Karpas-422 (cell line): ENCODE results near the gene PODN. TPM values are rescaled to one million over a fixed set of nuclear protein-coding genes. Genes with fewer than 3 reads are reported as not detected.

ENCODE experiments used
- DNase-seq: peaks from one replicate; pipeline ENCODE4 v3.0.0-alpha.2; 2015
- H2AFZ ChIP-seq: fragments of 200-600 bp; sonication (generic); 2 replicates; pipeline ENCODE4 v1.6.1; 2014; ENCODE audit warnings: antibody characterized with exemption, low read length, mixed read lengths
- H3K27ac ChIP-seq: fragments of 200-600 bp; sonication (generic); 2 replicates; pipeline ENCODE4 v1.5.1; 2014; ENCODE audit warnings: mild to moderate bottlenecking, low read length, moderate library complexity
- H3K27me3 ChIP-seq: fragments of 200-600 bp; sonication (generic); 2 replicates; pipeline ENCODE4 v1.6.1; 2014; ENCODE audit warnings: low read length, mixed read lengths
- H3K36me3 ChIP-seq: fragments of 200-600 bp; sonication (generic); 2 replicates; pipeline ENCODE4 v1.6.1; 2014; ENCODE audit warnings: low read length, mixed read lengths; ENCODE audit not compliant: insufficient read depth
- H3K4me1 ChIP-seq: fragments of 200-600 bp; sonication (generic); 2 replicates; pipeline ENCODE4 v1.6.1; 2014; ENCODE audit warnings: mild to moderate bottlenecking, low read length, mixed read lengths
- H3K4me2 ChIP-seq: fragments of 200-600 bp; sonication (generic); 2 replicates; pipeline ENCODE4 v1.6.1; 2014; ENCODE audit warnings: low read length, low read depth, mild to moderate bottlenecking; ENCODE audit not compliant: poor library complexity, severe bottlenecking
- H3K4me3 ChIP-seq: fragments of 200-600 bp; sonication (generic); 2 replicates; pipeline ENCODE4 v1.5.1; 2014; ENCODE audit warnings: mild to moderate bottlenecking, antibody characterized with exemption, low read length, mixed read lengths
- H3K79me2 ChIP-seq: fragments of 200-600 bp; sonication (generic); 2 replicates; pipeline ENCODE4 v1.6.1; 2014; ENCODE audit warnings: mild to moderate bottlenecking, low read length, mixed read lengths
- H3K9ac ChIP-seq: fragments of 200-600 bp; sonication (generic); 2 replicates; pipeline ENCODE4 v1.6.0; 2014; ENCODE audit warnings: low read length
- H3K9me2 ChIP-seq: fragments of 200-600 bp; sonication (generic), shearing (Covaris generic); replicated peaks from 2 replicates; pipeline ENCODE4 v1.6.0; 2014; ENCODE audit warnings: mild to moderate bottlenecking, low read length, moderate library complexity; ENCODE audit not compliant: insufficient read depth
- H3K9me3 ChIP-seq: fragments of 300-700, 200-600 bp; sonication (generic); 2 replicates; pipeline ENCODE4 v1.6.1; 2014; ENCODE audit warnings: low read length, mixed read lengths
- H4K20me1 ChIP-seq: fragments of 200-600 bp; sonication (generic); 2 replicates; pipeline ENCODE4 v1.6.1; 2014; ENCODE audit warnings: mild to moderate bottlenecking, antibody characterized with exemption, low read length, low read depth; ENCODE audit not compliant: insufficient read depth
- total RNA-seq: library from RNA; depleted of rRNA; stranded (reverse); fragments of >200 nt; shearing (Covaris generic); gene quantifications from 2 replicates; pipeline ENCODE4 v1.2.3, GENCODE V29; 2014; ENCODE audit warnings: low replicate concordance

PODN gene
- total RNA-seq, 1 experiment from 2014 or later: not detected

GRCh38 chr1:53093778-53094532, 31.9 kb downstream of the PODN start:
- no peak overlapping the region for H3K9ac ChIP-seq
- H3K27me3 ChIP-seq: no peaks in the 10 kb centered on the region
- no peak overlapping the region for H2AFZ ChIP-seq
- H3K4me3 ChIP-seq: no peak overlapping the region
- no peak overlapping the region for H3K4me2 ChIP-seq
- H3K9me2 ChIP-seq: no peaks in the 10 kb centered on the region
- H3K4me1 ChIP-seq: no peaks in the 10 kb centered on the region
- no peaks in the 10 kb centered on the region for H3K79me2 ChIP-seq
- no peaks in the 10 kb centered on the region for H3K36me3 ChIP-seq
- no peaks in the 10 kb centered on the region for H4K20me1 ChIP-seq
- DNase-seq: no peak
- peaks cover 9% of the 10 kb centered on the region; the same call in 1 of the 2 replicates for H3K9me3 ChIP-seq
- H3K27ac ChIP-seq: no peak overlapping the region

- Histone ChIP-seq H3K4me2 (no peak overlapping the region), H2AFZ (no peak overlapping the region), H3K4me1 (no peaks in the 10 kb centered on the region), H3K9me2 (no peaks in the 10 kb centered on the region), H3K79me2 (no peaks in the 10 kb centered on the region), H3K9ac (no peak overlapping the region), H3K36me3 (no peaks in the 10 kb centered on the region), H3K4me3 (no peak overlapping the region), H3K27ac (no peak overlapping the region), H3K9me3 (peaks cover 14% of the 10 kb centered on the region; the same call in 1 of the 2 replicates), H4K20me1 (no peaks in the 10 kb centered on the region), H3K27me3 (no peaks in the 10 kb centered on the region)
- no peak for DNase-seq
Observed at GRCh38 chr1:53094533-53094919, 32.5 kb downstream of the PODN start.

DNA sequence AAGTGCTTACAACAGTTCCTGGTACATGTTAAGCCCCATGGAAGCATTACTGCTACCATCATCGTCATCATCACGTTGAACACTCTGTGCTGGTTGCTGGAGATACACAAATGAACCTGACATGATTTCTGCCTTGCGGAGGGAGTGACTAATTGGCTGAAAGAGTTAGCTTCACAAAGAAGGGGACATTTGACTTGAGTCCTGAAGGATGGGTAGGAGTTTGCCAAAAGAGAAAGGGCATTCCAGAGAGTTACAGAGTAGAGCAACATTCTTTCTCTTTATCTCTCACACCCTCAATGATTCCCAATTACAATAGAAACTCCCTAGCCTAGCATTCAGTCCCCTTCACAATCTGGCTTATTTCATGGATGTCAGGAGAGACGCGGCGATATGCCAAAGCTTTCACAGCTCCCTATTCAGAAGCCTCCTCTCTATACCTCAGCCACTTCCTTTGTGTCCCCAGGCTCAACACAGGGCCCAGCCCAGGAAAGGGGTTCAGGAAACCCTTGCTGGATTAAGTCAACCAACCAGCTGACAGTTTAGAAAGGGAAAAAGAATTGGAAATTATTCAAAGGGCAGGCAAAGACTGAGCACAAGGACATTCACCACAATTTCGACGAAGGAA, 42.4 kb downstream of the PODN start:
- no peak for DNase-seq
- no peaks in the 10 kb centered on the region for H3K4me1 ChIP-seq
- no peak overlapping the region for H3K9ac ChIP-seq
- H3K9me3 ChIP-seq: peaks cover 23% of the 10 kb centered on the region
- H4K20me1 ChIP-seq: no peaks in the 10 kb centered on the region
- H3K79me2 ChIP-seq: no peaks in the 10 kb centered on the region
- no peaks in the 10 kb centered on the region for H3K9me2 ChIP-seq
- no peak overlapping the region for H3K4me2 ChIP-seq
- H2AFZ ChIP-seq: no peak overlapping the region
- H3K36me3 ChIP-seq: no peaks in the 10 kb centered on the region
- no peak overlapping the region for H3K4me3 ChIP-seq
- H3K27ac ChIP-seq: no peak overlapping the region
- no peaks in the 10 kb centered on the region for H3K27me3 ChIP-seq

DNA sequence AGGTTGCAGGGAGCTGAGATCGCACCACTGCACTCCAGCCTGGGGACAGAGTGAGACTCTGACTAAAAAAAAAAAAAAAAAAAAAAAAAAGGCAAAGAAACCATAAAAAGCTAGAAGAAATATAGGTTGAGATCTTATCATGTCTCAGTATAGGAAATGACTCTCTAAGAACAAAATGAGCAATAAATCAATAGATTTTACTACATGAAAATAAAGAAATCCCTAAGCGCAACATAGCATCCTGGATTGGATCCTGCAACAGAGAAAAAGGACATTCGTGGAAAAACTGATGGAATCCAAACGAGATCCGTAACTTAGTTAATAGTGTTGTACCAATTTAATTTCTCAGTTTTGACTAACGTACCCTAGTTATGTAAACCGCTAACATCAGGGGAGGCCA, 45.1 kb downstream of the PODN start:
- H3K79me2 ChIP-seq: no peaks in the 10 kb centered on the region
- no peaks in the 10 kb centered on the region for H4K20me1 ChIP-seq
- H3K4me1 ChIP-seq: peaks cover 12% of the 10 kb centered on the region
- no peak overlapping the region for H3K4me3 ChIP-seq
- no peaks in the 10 kb centered on the region for H3K9me3 ChIP-seq
- DNase-seq: no peak
- no peaks in the 10 kb centered on the region for H3K27me3 ChIP-seq
- no peak overlapping the region for H2AFZ ChIP-seq
- no peaks in the 10 kb centered on the region for H3K9me2 ChIP-seq
- no peak overlapping the region for H3K27ac ChIP-seq
- no peak overlapping the region for H3K4me2 ChIP-seq
- no peaks in the 10 kb centered on the region for H3K36me3 ChIP-seq
- H3K9ac ChIP-seq: no peak overlapping the region

DNA sequence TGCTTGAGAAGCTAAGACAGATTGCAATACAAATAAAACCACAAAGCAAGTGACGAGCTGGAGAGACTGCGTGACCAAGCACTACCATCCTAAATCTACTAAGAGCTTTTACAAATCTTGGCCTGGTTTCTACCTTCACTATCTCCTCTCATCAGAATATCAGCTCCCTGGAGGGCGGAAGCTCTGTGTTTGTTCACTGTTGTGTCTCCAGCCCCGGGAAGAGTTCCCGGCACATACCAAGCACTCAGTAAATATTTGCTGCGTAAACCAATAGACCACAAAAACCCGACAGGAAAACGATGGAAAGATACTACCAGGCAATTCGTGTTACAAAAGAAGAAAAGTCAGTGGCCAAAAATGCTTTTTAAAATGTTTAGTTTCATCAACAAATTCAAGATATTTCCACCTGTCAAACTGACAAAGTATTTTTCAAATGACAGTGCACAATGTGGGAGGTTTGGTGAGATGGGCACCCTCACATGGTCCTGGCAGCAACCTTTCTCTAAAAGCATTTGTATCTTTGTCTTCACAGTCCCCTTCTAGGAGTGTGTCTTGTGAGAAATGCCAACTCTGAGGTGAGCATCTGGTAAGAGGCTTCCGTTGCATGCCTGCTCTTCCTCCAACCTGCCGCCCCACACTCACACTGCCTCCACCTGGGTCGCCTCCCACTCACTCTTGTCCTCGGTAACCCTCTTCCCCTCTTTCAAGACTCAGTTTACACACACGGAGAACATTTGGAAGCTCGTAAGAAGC, 45.7 kb downstream of the PODN start:
- DNase-seq: no peak
- no peak overlapping the region for H3K4me2 ChIP-seq
- H3K4me3 ChIP-seq: no peak overlapping the region
- H3K9ac ChIP-seq: no peak overlapping the region
- H2AFZ ChIP-seq: no peak overlapping the region
- H4K20me1 ChIP-seq: no peaks in the 10 kb centered on the region
- no peak overlapping the region for H3K27ac ChIP-seq
- peaks cover 12% of the 10 kb centered on the region for H3K4me1 ChIP-seq
- H3K27me3 ChIP-seq: no peaks in the 10 kb centered on the region
- H3K9me3 ChIP-seq: no peaks in the 10 kb centered on the region
- no peaks in the 10 kb centered on the region for H3K79me2 ChIP-seq
- H3K9me2 ChIP-seq: no peaks in the 10 kb centered on the region
- no peaks in the 10 kb centered on the region for H3K36me3 ChIP-seq

GRCh38 chr1:53108646-53109580, 46.9 kb downstream of the PODN start:
- DNase-seq: no peak
- no peaks in the 10 kb centered on the region for H4K20me1 ChIP-seq
- H3K9me3 ChIP-seq: no peaks in the 10 kb centered on the region
- no peaks in the 10 kb centered on the region for H3K27me3 ChIP-seq
- H3K79me2 ChIP-seq: no peaks in the 10 kb centered on the region
- H3K27ac ChIP-seq: no peak overlapping the region
- H3K9me2 ChIP-seq: no peaks in the 10 kb centered on the region
- H3K9ac ChIP-seq: no peak overlapping the region
- H3K4me1 ChIP-seq: peaks cover 12% of the 10 kb centered on the region
- no peaks in the 10 kb centered on the region for H3K36me3 ChIP-seq
- H3K4me2 ChIP-seq: no peak overlapping the region
- H2AFZ ChIP-seq: no peak overlapping the region
- H3K4me3 ChIP-seq: no peak overlapping the region

DNA sequence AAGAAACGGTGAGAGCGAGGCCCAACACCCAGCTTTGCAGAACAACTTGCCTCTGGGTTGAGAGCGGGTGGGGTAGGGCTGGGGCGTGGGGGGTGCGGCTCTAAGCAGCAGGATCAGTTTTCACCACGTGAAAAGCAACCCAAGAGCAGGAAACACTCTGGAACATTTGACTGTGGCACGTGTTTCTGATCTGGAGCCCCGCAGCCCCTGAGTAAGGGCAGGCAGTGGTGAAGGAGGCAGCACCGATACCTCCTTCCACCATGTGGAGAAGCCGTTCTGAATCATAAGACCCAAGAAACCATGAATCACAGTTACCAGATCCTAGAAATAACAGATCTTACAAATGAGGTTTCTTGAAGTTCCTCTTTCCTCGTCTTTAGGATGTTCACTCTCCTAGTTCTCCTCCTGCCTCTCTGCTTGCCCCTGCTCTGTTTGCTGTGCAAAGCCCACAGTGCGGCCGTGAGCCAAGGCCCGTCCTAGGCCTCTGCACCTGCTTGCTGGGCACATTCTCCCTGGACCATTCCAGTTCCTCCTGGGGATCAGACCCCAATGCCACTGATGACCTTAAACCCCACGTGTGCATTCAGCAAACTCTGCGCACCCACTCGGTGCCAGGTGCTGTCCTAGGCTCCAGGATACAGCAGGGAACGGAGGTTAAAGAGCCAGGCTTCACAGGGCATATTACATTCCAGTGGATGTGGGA, 48.5 kb downstream of the PODN start:
- Histone ChIP-seq H3K9me2 (no peaks in the 10 kb centered on the region), H4K20me1 (no peaks in the 10 kb centered on the region), H3K27me3 (no peaks in the 10 kb centered on the region), H2AFZ (no peak overlapping the region), H3K9me3 (no peaks in the 10 kb centered on the region), H3K4me2 (no peak overlapping the region), H3K9ac (no peak overlapping the region), H3K36me3 (no peaks in the 10 kb centered on the region), H3K4me3 (no peak overlapping the region), H3K27ac (no peak overlapping the region), H3K79me2 (no peaks in the 10 kb centered on the region), H3K4me1 (peaks cover 12% of the 10 kb centered on the region)
- DNase-seq: peak; percentile 51
